GM18517 (cell line): ENCODE data around the gene SERPINB11.
"Not testable (repeated sequence)": the region's sequence is repeated elsewhere in the genome, so short reads cannot be mapped to it uniquely, and the experiment has no call there.

Experiments
- ATAC-seq: cut with Tn5 transposase; IDR thresholded peaks from one replicate; pipeline ENCODE4 v1.9.1; 2021; ENCODE audit warnings: mild to moderate bottlenecking, moderate library complexity; ENCODE audit not compliant: unreplicated experiment

Gene SERPINB11

DNA sequence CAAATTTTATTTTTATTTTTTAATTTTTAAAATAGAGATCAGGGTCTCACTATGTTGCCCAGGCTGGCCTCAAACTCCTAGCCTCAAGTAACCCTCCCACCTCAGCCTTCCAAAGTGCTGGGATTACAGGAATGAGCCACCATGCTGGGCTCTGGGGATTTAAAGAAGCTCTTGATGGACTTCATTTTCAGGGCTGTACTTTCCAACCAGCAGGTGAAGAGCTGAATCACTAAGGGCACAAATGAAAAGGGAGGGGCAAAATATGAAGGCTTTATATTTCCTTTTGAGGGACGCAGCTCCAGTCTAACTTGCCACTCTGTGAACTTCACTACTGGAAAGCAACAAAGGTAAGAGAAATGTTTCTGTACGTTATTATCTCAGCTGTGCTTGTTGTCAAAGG is at the start of gene SERPINB11:
Gene SERPINB11, plus strand, starts transcription at position 301 of the 400 bp plus-strand sequence. CDS start 7,234 bp downstream, outside the sequence.
- ATAC-seq, result no peak

DNA sequence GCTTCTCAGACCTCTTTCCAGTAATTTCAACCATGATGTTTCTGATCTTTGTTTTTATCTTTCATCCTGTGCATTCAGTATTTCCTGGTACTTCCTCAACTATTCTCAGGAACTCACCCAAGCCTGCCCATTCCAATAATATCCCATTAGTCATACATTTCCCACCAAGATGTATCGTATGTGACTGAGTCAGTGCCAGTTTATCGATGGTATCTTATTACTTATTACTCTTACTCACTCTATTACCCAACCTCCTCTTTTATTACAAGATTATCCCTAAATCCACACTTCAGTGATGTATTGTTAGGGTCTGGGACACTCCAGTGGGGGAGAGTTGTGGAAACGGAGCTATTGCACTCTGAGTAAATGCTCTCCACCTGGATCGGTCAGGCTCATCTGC is 43.8 kb upstream of the SERPINB11 start:
- ATAC-seq, result not testable (repeated sequence)

DNA sequence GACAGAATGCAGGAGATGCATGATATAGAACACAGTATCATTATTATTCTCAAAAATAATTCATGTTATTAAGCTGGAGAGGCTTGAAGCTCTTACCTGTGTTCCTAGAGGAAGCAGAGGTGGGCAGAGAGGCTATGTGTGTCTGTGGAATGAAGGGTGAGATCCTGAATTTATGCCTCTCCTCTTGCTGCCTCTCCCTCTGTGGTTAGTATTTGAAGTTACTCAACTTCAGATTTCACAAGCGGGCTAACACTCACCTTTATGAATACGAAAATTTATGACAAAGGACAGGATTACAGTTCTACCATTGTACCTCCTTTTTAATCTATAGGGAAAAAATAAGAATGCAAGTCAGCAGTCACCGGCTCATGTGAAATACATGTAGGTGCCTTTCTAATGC is 41.0 kb upstream of the SERPINB11 start, which contains the start of gene SERPINB3:
Gene SERPINB3, minus strand, starts transcription at position 144 of the 400 bp plus-strand sequence. CDS start 677 bp downstream, outside the sequence.
- ATAC-seq, result not testable (repeated sequence)

DNA sequence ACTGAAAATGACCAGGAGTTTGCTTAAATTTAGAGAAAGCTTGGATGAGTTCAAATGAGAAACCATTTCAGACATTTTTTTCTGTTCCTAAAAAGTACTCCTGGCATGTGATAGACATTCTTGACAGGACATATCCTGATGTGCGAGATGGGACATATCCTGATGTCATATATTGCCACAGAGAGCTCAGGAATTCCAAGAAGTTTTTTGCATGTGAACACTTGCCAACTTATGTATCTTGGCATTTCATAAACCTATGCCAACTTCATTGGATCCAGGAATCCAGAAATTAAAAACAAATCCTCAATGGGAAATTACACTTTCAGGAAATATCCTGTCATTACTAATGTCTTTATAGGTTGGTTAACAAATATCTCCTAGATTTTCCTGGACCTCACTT is 38.2 kb upstream of the SERPINB11 start:
- no peak for ATAC-seq

DNA sequence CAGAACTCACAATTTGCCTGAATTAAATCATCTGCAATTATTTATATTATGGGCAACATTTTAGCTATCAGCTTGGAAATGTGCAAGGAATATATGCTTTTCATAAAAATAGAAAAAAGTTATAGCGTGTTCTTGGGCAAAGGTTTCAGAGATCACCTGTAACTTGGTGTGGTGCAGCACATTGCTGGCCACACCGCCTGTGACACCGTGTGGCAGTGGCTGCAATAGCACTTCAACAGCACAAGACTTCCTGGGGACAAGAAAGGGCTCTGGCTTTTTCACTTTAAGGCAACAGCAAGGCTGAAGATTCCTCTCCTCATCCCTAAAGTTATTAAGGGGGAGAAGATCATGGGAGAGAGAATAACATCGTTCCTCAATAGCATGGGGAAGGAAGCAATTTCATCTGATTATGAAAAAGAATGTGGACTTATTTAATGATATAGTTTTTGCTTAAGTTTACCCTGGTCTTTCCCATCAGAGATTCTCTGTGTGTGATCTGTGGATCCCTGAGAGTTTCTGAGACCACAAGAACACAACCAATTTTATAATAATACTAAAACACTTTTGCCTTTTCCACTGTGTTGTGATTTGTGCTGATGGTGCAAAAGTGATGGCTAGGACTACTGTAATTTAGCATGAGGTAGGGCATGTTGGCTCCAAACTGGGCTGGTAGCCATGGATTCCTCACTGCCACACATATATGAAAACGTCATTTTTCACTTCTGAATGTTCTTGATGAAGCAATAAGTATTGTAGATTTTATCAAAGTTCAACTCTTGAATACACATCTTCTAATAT is 26.0 kb upstream of the SERPINB11 start:
- no peak for ATAC-seq

- no peak for ATAC-seq
Observed at GRCh38 chr18:63677500-63678225, 25.1 kb upstream of the SERPINB11 start.

DNA sequence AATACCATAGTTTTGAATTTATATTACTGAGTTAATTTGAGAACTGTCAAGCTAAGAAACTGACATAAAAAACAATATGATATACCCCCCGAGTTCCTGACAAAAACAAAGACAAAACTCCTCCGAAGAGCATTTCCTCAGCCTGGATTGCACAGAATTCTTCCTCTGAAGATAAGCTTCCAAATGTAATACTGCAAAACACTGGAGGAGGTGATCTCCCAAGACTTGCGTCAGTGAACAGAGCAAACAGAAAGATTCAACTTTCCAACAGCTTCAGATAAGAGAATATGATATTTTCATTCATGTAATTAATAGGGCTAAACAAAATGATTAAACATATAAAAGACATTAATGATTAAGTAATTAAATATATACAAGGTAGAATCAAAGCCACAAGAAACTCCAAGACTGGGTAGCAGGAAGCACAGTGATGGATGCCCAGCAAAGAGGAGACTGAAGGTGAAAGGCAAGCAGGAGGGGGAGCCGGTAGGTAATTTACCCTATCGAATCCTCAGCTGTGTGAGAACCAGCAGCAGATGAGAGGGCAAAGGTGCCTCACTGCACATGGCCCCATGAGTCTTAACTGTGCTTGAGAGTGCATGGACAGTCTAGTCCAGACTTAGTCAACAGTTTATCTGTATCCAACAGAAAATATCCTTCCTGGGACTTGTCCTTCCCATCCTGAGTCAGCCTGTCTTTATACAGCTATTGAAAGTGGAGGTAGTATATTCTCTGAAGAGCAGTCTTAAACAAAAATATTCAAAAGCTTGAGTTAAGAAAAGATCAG is 22.7 kb upstream of the SERPINB11 start:
- no peak for ATAC-seq

DNA sequence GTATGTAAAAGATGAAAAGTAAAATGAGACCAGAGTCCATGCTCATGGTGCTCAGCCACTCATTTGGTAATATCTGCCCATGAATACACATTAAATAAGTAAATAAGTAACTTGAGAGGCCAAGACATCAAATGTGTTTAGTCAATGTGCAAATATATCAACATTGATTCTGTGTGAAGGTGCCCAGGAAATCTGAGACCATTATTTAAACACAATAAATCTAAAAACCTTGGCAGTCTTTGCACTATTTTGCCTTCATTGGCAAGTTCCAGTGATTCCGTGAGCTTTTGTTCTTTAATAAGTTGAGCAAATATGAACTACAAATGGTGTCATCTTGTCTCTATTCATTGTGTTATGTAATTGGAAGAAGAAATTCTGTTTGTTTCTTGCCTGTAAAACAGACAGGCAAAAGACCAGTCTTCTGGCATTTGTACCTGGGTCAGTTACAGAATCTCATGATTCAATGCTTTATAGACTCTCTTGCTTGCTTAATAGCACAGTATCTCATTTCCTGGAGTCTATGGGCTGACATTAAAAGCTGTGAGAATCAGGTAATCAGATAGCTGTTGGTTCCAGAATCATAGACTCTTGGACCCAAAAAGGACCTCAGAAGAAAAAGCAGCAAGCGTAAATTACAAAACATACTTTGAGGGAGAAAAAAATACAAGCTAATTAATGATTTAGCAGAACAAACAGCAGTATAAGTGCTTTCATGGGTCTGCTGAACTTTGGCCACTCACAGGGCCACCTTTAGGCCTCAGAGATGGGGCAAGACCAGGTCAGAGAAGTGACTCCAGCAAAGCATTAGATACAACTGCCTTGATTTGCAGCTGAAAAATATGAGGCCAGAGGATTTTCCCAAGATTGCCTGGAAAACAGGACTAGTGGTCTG is 21.1 kb upstream of the SERPINB11 start:
- no peak for ATAC-seq

GRCh38 chr18:63683152-63683551 is 19.6 kb upstream of the SERPINB11 start:
- no peak for ATAC-seq

GRCh38 chr18:63683890-63684289 is 18.9 kb upstream of the SERPINB11 start:
- no peak for ATAC-seq

- no peak for ATAC-seq
Observed at GRCh38 chr18:63684718-63685117, 18.0 kb upstream of the SERPINB11 start.

- ATAC-seq, result no peak
Observed at GRCh38 chr18:63686871-63687270, 15.9 kb upstream of the SERPINB11 start.

- no peak for ATAC-seq
Observed at GRCh38 chr18:63689064-63689463, 13.7 kb upstream of the SERPINB11 start.

GRCh38 chr18:63697097-63697660 is 5.6 kb upstream of the SERPINB11 start:
- no peak for ATAC-seq

- no peak for ATAC-seq
Observed at GRCh38 chr18:63700501-63700900, 2.3 kb upstream of the SERPINB11 start.

DNA sequence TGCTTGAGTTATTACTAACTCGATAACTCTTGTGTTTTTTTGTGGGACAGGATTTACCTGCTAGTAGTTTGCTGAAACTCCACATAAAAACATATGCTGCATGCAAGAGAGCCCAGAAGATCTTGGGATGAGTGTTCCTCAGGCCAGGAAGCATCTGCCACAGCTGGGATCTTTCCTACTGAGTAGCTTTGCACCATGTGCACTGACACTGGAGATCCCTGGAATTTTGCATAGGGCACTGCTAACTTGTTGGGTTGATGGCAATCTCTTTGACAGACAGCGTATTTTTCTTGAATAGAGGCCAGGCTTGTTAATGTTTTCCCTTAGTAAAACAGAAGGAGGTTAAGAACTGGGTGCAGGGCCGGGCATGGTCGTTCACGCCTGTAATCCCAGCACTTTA is 808 bp upstream of the SERPINB11 start:
- ATAC-seq, result no peak

- no peak for ATAC-seq
Observed at GRCh38 chr18:63705401-63705800, 2.6 kb downstream of the SERPINB11 start.

DNA sequence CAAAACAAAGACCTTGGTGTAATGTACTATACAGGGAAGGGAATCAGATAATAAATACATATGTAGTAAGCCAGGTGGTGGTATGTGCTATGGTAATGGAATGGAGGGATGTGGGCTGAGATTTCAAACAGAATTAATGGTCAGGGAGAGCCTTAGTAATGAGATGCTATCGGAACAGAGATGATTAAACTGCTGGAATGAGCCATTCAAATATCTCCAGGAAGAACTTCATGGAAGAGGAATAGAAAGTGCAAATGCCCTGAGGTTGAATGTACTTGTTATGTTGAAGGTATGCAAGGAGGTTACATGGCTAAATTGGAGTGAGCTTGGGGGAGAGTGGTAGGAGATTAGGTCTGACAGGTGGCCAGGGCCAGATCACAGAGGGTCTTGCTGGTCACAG is 5.1 kb downstream of the SERPINB11 start:
- no peak for ATAC-seq

- no peak for ATAC-seq
Observed at GRCh38 chr18:63708650-63709049, 5.9 kb downstream of the SERPINB11 start.
